Natural killer cell treated with Interleukin-12 subunit alpha and Interleukin-12 subunit beta and Interleukin-15 and Interleukin-18, amount 100 ng/mL, for 72 hours (primary cell): ENCODE measurements around the gene PLEKHB1. TPM values are rescaled to one million over a fixed set of nuclear protein-coding genes. Genes with fewer than 3 reads are reported as not detected.

Experiments
- ATAC-seq, 2 donors: fragments of 150-1000 bp; cut with Tn5 transposase in 1 of 2; sonication (Bioruptor Pico), chemical (Tn5 transposase) in 1 of 2; 2 replicates each; pipeline ENCODE4 v1.10.0; 2021
- DNase-seq: peaks from one replicate; pipeline ENCODE4 v3.0.0; 2022; ENCODE audit warnings: low spot score
- H3K27ac Mint-ChIP-seq, 2 donors: 1 replicate in 1 of 2; 2 replicates in 1 of 2; pipeline ENCODE4 v1.8.0; 2022; ENCODE audit warnings: mixed read lengths in 2 of 2, mild to moderate bottlenecking in 1 of 2, moderate library complexity in 1 of 2
- H3K27me3 Mint-ChIP-seq, 2 donors: 1 replicate in 1 of 2; 2 replicates in 1 of 2; pipeline ENCODE4 v1.8.0; 2022; ENCODE audit warnings: mixed read lengths in 2 of 2
- H3K36me3 Mint-ChIP-seq: one replicate; pipeline ENCODE4 v1.8.0; 2022; ENCODE audit warnings: mixed read lengths
- H3K4me1 Mint-ChIP-seq, 2 donors: 1 replicate in 1 of 2; 2 replicates in 1 of 2; pipeline ENCODE4 v1.8.0; 2022; ENCODE audit warnings: low read depth in 2 of 2, mixed read lengths in 2 of 2, mild to moderate bottlenecking in 1 of 2
- H3K4me3 Mint-ChIP-seq: one replicate; pipeline ENCODE4 v1.8.0; 2022; ENCODE audit warnings: mixed read lengths
- H3K9me3 Mint-ChIP-seq: 2 replicates; pipeline ENCODE4 v1.8.0; 2022; ENCODE audit warnings: mixed read lengths
- total RNA-seq, 2 donors: library from RNA; stranded (reverse); gene quantifications; one replicate each; pipeline ENCODE4 v1.2.3, GENCODE V29; 2022

PLEKHB1 gene
- total RNA-seq, 2 donors from 2014 or later: 0.45 to 3.2 TPM

DNA sequence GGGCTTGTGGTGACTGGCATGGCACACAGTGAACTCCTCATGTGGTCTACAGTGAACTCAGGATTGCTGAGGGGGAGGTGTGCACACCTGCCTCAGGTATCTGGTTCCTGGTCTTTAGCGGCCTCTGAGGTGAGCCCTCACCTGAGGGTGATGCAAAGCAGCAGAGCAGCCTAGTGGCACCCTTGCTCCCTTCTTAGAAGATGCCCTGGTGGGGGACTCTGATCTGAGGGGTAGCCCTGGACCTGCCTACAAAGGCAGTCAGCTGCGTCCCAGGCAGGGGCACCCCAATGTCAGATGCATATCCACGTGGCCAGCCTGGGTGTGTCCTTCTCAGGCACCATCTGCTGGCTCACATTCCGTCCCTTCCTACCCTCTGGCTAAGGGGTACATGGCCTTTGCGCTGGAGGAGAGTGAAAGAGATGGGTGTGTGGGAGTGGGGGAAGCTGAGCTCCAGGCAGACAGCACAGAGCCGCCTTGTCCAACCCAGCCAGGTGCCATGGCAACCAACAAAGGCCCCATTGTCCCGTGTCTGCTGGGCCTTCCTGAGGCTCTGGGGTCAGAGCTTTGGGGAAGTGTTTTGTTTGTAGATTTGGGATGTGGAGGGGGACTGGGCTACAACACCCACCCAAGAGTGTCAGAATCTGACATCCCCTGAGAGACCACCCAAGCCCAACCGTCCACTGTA lies 5.8 kb downstream of the PLEKHB1 start:
- Mint-ChIP-seq H3K27me3 (no peaks in the 10 kb centered on the region), H3K9me3 (no peaks in the 10 kb centered on the region), H3K4me3 (no peak overlapping the region), H3K36me3 (no peaks in the 10 kb centered on the region), H3K27ac (no peak overlapping the region), H3K4me1 (peaks cover 0 to 5% of the 10 kb centered on the region in 2 donors)
- DNase-seq (no peak), ATAC-seq (no peak)

DNA sequence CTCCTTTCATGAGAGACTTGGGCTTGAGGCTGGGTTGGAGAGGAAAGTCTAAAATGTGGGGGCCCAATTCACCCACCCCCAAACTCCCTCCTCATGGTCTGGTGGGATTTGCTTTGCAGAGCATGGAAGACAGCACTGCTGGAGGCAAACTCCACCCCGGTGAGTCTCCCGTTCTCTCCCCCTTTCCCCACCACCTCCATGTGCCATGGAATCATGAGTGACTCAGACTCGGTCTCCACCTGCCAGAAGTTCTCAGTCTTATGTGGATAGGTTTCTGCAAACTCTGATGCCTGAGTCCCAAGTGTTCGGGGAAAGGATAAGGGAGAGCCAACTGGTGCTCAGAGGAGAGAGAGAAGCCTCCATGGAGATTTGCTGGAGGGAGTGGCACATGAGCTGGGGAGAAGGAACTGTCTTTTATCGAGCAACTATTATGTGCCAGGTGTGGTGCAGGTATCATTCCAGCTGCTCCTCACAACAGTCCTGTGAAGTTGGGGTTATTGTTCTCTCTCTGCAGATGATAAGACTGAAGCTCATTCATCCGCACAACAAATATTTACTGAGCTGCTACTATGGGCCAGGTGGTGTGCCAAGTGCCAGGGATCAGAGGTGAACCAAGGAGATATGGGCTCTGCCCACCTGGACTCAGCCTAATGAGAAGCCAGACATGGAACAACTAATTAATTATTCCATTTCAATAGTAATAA lies 6.6 kb downstream of the PLEKHB1 start:
- H3K4me1 Mint-ChIP-seq: no peaks in the 10 kb centered on the region
- no peaks in the 10 kb centered on the region for H3K27me3 Mint-ChIP-seq
- no peaks in the 10 kb centered on the region for H3K9me3 Mint-ChIP-seq
- no peak overlapping the region for H3K27ac Mint-ChIP-seq
- ATAC-seq (no peak), DNase-seq (no peak)
- H3K4me3 Mint-ChIP-seq: no peak overlapping the region
- H3K36me3 Mint-ChIP-seq: no peaks in the 10 kb centered on the region

DNA sequence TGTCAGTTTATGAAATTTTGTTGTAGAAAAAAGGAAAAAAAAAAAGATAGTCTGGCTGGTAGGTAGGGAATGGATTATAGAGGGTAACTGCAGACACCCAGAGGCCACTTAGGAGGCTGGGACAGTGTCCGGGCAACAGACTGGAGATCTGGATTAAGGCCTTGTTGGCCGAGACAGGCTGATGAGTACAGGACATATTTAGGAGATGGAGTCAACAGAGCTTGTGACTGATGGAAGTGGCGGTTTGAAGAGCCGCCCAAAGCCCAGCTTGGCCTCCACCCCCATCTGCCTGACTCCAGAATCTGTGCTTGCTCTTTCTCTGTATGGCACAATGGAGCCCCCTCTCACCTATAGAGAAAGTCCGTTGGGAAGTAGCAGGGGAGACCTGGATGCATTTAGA lies 7.6 kb downstream of the PLEKHB1 start:
- no peaks in the 10 kb centered on the region for H3K36me3 Mint-ChIP-seq
- no peaks in the 10 kb centered on the region for H3K4me1 Mint-ChIP-seq
- DNase-seq (no peak), ATAC-seq (no peak)
- no peak overlapping the region for H3K27ac Mint-ChIP-seq
- no peaks in the 10 kb centered on the region for H3K9me3 Mint-ChIP-seq
- no peaks in the 10 kb centered on the region for H3K27me3 Mint-ChIP-seq
- H3K4me3 Mint-ChIP-seq: no peak overlapping the region

DNA sequence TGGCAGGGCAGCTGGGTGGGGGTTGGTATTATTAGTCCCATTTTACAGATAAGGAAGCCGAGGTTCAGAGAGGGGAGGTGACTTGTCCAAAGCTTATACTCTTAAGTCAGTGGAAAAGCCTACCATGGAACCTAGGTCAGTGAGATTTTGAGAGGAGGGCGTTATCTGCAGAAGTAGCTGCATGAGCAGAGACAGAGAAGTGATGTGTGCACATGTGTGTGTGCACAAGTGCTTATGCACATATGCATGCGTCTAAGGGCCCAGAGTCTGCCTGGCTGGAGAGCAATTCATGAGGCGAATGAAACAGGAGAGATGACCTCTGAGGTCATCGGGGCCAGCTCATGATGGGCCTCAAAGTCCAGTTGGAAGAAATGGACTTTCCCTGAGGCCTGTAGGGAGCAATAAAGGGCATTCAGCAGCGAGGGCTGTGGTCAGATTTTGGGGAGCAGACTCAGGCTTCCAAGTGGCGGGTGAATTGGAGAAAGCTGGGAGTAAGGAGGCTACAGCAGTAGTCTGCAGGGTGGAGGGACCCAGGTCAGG lies 8.2 kb downstream of the PLEKHB1 start:
- Mint-ChIP-seq H3K9me3 (no peaks in the 10 kb centered on the region), H3K27ac (no peak overlapping the region), H3K4me3 (no peak overlapping the region), H3K36me3 (no peaks in the 10 kb centered on the region), H3K4me1 (no peaks in the 10 kb centered on the region), H3K27me3 (peaks cover 0 to 2% of the 10 kb centered on the region in 2 donors)
- no peak for DNase-seq
- ATAC-seq: no peak

DNA sequence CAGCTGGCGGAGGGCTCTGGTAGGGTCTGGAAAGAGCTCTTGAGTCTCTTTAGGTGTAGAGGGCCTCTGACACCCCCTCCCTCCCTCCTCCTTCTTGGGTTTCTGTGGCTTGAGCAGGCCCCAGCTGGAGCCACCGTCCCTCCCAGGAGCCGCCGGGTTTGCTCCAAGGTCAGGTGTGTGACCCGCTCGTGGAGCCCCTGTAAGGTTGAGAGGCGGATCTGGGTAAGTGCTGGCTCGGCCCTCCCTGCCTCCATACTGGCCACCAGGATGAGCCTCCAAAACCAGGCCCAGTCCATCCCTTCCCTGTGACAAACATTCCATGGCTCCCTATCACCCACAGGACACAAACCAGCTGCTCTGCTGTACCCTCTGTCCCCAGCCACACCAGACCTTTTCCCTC lies 9.3 kb downstream of the PLEKHB1 start:
- H3K27ac Mint-ChIP-seq: no peak overlapping the region
- no peak for ATAC-seq
- peaks cover 0 to 3% of the 10 kb centered on the region in 2 donors for H3K4me1 Mint-ChIP-seq
- H3K9me3 Mint-ChIP-seq: no peaks in the 10 kb centered on the region
- H3K4me3 Mint-ChIP-seq: no peak overlapping the region
- H3K36me3 Mint-ChIP-seq: no peaks in the 10 kb centered on the region
- H3K27me3 Mint-ChIP-seq: peaks cover 0 to 6% of the 10 kb centered on the region in 2 donors
- DNase-seq: no peak

DNA sequence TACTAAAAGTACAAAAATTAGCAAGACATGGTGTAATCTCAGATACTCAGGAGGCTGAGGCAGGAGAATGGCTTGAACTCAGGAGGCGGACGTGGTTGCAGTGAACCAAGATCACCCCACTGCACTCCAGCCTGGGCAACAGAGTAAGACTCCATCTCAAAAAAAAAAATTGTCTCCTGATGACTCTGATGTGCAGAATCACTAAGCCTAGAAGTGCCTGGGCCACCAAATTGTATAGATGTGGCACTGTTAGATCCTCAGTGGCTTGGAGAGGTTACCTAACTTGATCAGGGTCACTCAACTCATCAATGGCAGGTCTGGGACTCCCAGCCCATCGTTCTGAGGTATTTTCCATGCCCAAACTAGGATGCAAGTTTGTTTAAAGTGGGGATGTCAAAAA lies 10.6 kb downstream of the PLEKHB1 start:
- no peak overlapping the region for H3K4me3 Mint-ChIP-seq
- peaks cover 0 to 10% of the 10 kb centered on the region in 2 donors for H3K4me1 Mint-ChIP-seq
- no peaks in the 10 kb centered on the region for H3K36me3 Mint-ChIP-seq
- no peaks in the 10 kb centered on the region for H3K9me3 Mint-ChIP-seq
- ATAC-seq (no peak), DNase-seq (no peak)
- no peak overlapping the region for H3K27ac Mint-ChIP-seq
- H3K27me3 Mint-ChIP-seq: peaks cover 0 to 6% of the 10 kb centered on the region in 2 donors

DNA sequence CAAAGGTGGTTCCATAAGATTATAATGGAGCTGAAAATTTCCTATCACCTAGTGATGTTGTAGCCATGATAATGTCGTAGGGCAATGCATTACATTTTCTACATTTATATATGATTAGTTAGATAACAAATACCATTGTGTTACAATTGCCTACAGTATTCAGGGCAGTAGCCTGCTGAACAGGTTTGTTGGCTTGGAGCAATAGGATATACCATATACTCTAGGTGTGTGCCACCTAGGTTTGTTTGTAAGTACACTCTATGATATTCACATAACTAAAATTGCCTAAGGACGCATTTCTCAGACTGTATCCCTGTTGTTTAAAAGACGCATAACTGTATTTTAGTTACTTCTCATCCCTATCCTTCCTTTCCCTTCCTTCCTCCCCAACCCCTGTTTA lies 13.6 kb downstream of the PLEKHB1 start:
- no peak for ATAC-seq
- Mint-ChIP-seq H3K36me3 (no peaks in the 10 kb centered on the region), H3K4me1 (peaks cover 0 to 10% of the 10 kb centered on the region in 2 donors), H3K4me3 (no peak overlapping the region), H3K27ac (no peak overlapping the region), H3K9me3 (no peaks in the 10 kb centered on the region), H3K27me3 (peaks cover 0 to 6% of the 10 kb centered on the region in 2 donors)
- no peak for DNase-seq

DNA sequence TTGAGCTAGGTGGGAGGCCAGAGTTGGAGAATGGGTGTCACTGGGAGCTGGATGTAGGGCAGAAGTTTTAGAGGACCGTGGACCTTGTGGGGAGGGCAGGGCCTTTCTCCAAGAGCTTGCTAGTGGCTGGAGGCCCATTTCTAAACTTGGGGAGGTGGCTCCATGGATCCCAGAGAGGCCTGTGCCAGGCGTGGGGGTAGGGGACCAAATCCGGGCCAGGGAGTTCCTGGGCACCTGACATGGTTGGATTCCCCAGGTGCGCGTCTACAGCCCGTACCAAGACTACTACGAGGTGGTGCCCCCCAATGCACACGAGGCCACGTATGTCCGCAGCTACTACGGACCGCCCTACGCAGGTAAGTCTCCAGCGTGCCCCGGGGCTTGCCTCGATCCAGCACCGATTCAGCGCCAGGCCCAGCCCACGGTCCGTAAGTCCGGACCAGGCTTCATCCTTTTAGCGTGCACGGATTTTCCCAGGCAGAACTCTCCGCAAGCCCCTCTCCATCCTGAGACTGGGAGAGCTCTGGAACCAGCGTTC lies 14.2 kb downstream of the PLEKHB1 start:
- peak in 1 of 2 donors; percentile 6 for ATAC-seq

DNA sequence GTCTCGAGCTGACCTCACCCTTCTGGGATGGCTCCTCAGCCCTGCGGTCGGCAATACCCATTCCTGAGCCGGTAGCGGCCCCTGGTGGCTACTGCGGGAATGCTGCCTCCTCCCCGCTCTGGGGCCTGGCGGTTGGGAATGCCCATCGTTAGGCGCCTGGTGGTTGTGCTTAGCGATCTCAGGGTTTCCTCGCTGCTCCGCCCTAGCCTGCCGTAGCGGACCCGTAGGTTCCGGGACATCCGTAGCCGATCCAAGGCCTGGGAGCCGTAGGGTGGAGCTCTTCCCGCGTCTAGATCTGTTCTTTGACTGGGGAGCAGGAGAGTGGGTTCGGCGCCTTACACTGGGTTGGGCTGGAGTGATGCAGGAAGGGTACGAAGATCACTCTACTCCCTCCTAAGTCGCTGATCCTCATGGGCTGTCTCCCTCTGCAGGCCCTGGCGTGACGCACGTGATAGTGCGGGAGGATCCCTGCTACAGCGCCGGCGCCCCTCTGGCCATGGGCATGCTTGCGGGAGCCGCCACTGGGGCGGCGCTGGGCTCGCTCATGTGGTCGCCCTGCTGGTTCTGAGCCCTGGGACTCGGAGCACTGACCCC lies 14.8 kb downstream of the PLEKHB1 start:
- peaks cover 0 to 6% of the 10 kb centered on the region in 2 donors for H3K27me3 Mint-ChIP-seq
- H3K4me3 Mint-ChIP-seq: peak overlapping the region; percentile 55
- ATAC-seq (peak; percentile 90 to 92), DNase-seq (peak; percentile 87)
- H3K9me3 Mint-ChIP-seq: no peaks in the 10 kb centered on the region
- no peaks in the 10 kb centered on the region for H3K36me3 Mint-ChIP-seq
- no peak overlapping the region for H3K27ac Mint-ChIP-seq
- H3K4me1 Mint-ChIP-seq: peaks cover 0 to 10% of the 10 kb centered on the region in 2 donors

More for the DNA sequence above, 14.2 kb downstream of the PLEKHB1 start:
- Mint-ChIP-seq H3K36me3 (no peaks in the 10 kb centered on the region), H3K27ac (no peak overlapping the region), H3K4me3 (peak overlapping the region; percentile 55), H3K9me3 (no peaks in the 10 kb centered on the region), H3K27me3 (peaks cover 0 to 6% of the 10 kb centered on the region in 2 donors), H3K4me1 (peaks cover 0 to 10% of the 10 kb centered on the region in 2 donors)
- DNase-seq: no peak

DNA sequence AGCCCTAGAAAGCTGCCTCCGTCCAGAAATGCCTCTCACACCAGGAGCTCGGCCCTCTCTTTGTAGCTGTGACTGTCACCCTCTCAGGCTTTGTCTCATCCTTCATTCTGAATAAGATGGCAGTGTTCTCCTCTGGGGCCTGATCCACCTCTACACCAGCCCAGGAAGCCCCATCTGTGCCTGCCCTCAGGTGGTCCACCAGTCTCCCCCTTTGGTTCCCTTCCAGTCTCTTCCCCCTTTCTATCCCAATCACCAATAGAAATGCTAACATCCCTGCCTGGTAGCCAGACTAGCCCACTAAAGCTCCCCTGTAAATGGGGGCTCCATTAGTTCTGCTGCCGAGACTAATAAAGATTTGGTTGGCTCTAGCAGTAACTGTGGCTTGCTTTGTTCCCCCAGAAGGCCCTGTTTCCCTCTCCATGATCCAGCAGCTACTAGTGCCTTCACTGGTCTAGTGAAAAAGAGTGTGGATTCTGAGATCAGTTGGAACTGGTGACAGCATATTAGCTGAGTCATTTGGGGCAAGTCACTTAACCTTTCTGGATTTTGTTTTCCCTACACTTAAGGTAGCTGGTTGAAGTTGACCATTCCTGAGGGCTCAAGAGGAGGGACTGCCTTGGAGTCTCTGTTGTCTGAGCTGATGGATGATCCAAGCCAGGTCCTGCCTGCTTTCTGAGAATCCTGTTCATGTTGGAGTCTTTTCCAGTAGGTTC lies 16.2 kb downstream of the PLEKHB1 start:
- Mint-ChIP-seq H3K9me3 (no peaks in the 10 kb centered on the region), H3K36me3 (no peaks in the 10 kb centered on the region), H3K27me3 (peaks cover 0 to 6% of the 10 kb centered on the region in 2 donors), H3K4me1 (peaks cover 0 to 10% of the 10 kb centered on the region in 2 donors), H3K27ac (no peak overlapping the region), H3K4me3 (no peak overlapping the region)
- DNase-seq (no peak), ATAC-seq (no peak)

DNA sequence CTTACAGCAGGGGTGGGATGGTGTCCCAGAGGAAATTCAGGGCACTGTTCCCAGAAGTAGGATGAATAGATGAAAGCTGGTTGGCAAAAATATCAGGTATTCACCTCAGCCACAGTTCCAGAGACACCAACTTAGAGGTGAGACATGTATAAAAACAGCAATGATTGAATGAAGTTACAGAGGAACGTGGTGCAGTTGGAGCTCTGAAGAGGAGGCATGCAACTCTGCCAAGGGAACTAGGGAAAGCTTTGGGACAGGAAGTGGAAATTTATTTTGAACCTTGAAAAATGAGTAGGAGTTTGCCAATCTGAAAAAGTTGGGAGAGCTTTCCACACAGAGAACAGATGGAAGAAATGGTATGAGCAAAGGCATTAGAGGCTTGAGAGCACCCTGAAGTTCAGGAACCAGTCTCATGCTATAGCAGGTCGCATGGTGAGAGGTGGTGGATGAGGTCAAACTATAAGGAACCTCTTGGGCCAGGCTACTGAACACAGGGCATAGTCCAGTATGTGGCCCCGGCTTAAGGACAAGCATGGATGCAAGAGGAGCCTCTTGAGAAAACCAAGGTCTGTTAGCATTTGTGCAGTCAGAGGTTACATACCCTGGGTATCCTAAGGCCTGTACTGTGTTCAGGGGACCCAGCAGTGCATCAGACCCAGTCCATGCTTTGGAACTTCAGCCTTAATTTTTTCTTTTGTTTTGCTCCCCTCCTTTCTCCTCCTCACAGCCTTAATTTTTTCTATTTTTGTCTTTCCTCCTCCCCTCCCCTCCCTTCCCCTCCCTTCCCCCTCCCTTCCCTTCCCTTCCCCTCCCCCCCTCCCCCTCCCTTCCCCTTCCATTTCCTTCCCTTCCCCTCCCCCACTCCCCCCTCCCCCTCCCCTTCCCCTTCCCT lies 17.5 kb downstream of the PLEKHB1 start:
- H3K27ac Mint-ChIP-seq: no peak overlapping the region
- ATAC-seq (no peak), DNase-seq (no peak)
- peaks cover 0 to 10% of the 10 kb centered on the region in 2 donors for H3K4me1 Mint-ChIP-seq
- H3K27me3 Mint-ChIP-seq: peaks cover 0 to 6% of the 10 kb centered on the region in 2 donors
- no peaks in the 10 kb centered on the region for H3K9me3 Mint-ChIP-seq
- no peaks in the 10 kb centered on the region for H3K36me3 Mint-ChIP-seq
- no peak overlapping the region for H3K4me3 Mint-ChIP-seq

DNA sequence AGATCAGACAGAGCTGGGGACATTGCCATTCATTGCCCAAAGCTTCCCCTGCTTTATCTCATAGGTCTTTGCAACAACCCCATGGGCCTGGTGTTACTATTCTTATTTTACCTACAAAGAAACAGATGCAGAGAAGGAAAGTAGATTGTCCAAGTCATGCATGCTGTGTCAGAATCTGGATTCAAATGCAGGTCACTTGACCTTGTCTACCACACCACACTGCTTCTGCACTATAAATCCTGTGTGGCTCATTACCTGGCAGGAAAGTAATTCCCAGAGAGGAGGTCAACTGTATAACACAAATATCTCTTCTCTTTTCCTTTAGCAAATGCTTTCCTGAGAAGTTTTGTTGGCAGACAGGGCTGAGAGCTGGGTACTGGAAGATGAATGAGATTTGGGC lies 18.5 kb downstream of the PLEKHB1 start:
- peaks cover 0 to 10% of the 10 kb centered on the region in 2 donors for H3K4me1 Mint-ChIP-seq
- no peak for ATAC-seq
- no peak for DNase-seq
- no peak overlapping the region for H3K4me3 Mint-ChIP-seq
- H3K27me3 Mint-ChIP-seq: peaks cover 0 to 4% of the 10 kb centered on the region in 2 donors
- H3K36me3 Mint-ChIP-seq: no peaks in the 10 kb centered on the region
- H3K9me3 Mint-ChIP-seq: no peaks in the 10 kb centered on the region
- no peak overlapping the region for H3K27ac Mint-ChIP-seq
